SW 1271 (cell line): Measurements from ENCODE around the gene NAV2.
A peak's percentile ranks its signal among the peaks of the same experiment; 100 is the strongest.

Source experiments
- DNase-seq, 2 experiments: peaks; one replicate each; lab custom pipeline; 2025; lab: John Stamatoyannopoulos, UW

The NAV2 gene

GRCh38 chr11:19742588-19743292 is 30.1 kb downstream of the NAV2 start:
- DNase-seq, result peak; percentile 18 to 52

GRCh38 chr11:19743622-19744021 is 31.0 kb downstream of the NAV2 start:
- DNase-seq, result no peak

- DNase-seq, result no peak
Observed at GRCh38 chr11:19744130-19744529, 31.5 kb downstream of the NAV2 start.

- no peak for DNase-seq
Observed at GRCh38 chr11:19746086-19746485, 33.4 kb downstream of the NAV2 start.

- no peak for DNase-seq
Observed at GRCh38 chr11:19747634-19748033, 35.0 kb downstream of the NAV2 start.

GRCh38 chr11:19751055-19751454 is 38.4 kb downstream of the NAV2 start:
- DNase-seq, result no peak

- no peak for DNase-seq
Observed at GRCh38 chr11:19753451-19754106, 40.9 kb downstream of the NAV2 start.

GRCh38 chr11:19756675-19757475 is 44.2 kb downstream of the NAV2 start:
- no peak for DNase-seq

- DNase-seq, result no peak
Observed at GRCh38 chr11:19759389-19759788, 46.8 kb downstream of the NAV2 start.

- no peak for DNase-seq
Observed at GRCh38 chr11:19762266-19762665, 49.6 kb downstream of the NAV2 start.

- DNase-seq, result no peak
Observed at GRCh38 chr11:19763330-19763729, 50.7 kb downstream of the NAV2 start.

GRCh38 chr11:19766206-19766605 is 53.6 kb downstream of the NAV2 start:
- DNase-seq, result no peak

- no peak for DNase-seq
Observed at GRCh38 chr11:19766810-19767209, 54.2 kb downstream of the NAV2 start.

GRCh38 chr11:19767627-19768151 is 55.1 kb downstream of the NAV2 start:
- no peak for DNase-seq

- no peak for DNase-seq
Observed at GRCh38 chr11:19768197-19768596, 55.6 kb downstream of the NAV2 start.

- no peak for DNase-seq
Observed at GRCh38 chr11:19768815-19769214, 56.2 kb downstream of the NAV2 start.

GRCh38 chr11:19769820-19770219 is 57.2 kb downstream of the NAV2 start:
- no peak for DNase-seq

GRCh38 chr11:19770277-19770676 is 57.6 kb downstream of the NAV2 start:
- no peak for DNase-seq

GRCh38 chr11:19771463-19771862 is 58.8 kb downstream of the NAV2 start:
- no peak for DNase-seq

- DNase-seq, result no peak
Observed at GRCh38 chr11:19772480-19772879, 59.8 kb downstream of the NAV2 start.

GRCh38 chr11:19774329-19774728 is 61.7 kb downstream of the NAV2 start:
- DNase-seq, result no peak

- DNase-seq, result no peak
Observed at GRCh38 chr11:19774817-19775580, 62.4 kb downstream of the NAV2 start.
